Activated CD4-positive, alpha-beta memory T cell treated with anti-CD3 and anti-CD28 coated beads for 36 hours (primary cell): ENCODE results near the gene ETV4. TPM values are rescaled to one million over a fixed set of nuclear protein-coding genes. Genes with fewer than 3 reads are reported as not detected.
A peak's percentile ranks its signal among the peaks of the same experiment; 100 is the strongest.

Experiments
- CTCF ChIA-PET: fragments of 350-600 bp; sonication (Branson Sonifier 250); formaldehyde crosslinking; loops from one replicate; lab custom pipeline; 2021; ENCODE audit warnings: antibody characterized with exemption, inconsistent platforms; lab: Charles Lee
- POLR2A ChIA-PET: fragments of 350-600 bp; sonication (Branson Sonifier 250); formaldehyde crosslinking; loops from one replicate; lab custom pipeline; 2021; ENCODE audit warnings: antibody characterized with exemption; lab: Charles Lee
- DNase-seq: peaks from one replicate; pipeline ENCODE4 v3.0.0-alpha.2; 2020
- H3K27ac Mint-ChIP-seq: one replicate; pipeline ENCODE4 v1.8.0; 2021; ENCODE audit warnings: mixed read lengths
- H3K27me3 Mint-ChIP-seq: one replicate; pipeline ENCODE4 v1.8.0; 2021; ENCODE audit warnings: mixed read lengths
- H3K36me3 Mint-ChIP-seq: one replicate; pipeline ENCODE4 v1.8.0; 2021; ENCODE audit warnings: mixed read lengths
- H3K4me1 Mint-ChIP-seq: one replicate; pipeline ENCODE4 v1.8.0; 2021; ENCODE audit warnings: low read depth, mixed read lengths
- H3K4me3 Mint-ChIP-seq: one replicate; pipeline ENCODE4 v1.8.0; 2021; ENCODE audit warnings: mild to moderate bottlenecking, mixed read lengths
- H3K9me3 Mint-ChIP-seq: one replicate; pipeline ENCODE4 v1.8.0; 2021; ENCODE audit warnings: mixed read lengths
- intact Hi-C: fragments of 100-400 bp; cut with micrococcal nuclease; formaldehyde crosslinking; loops from one replicate; pipeline ENCODE4 v1.15.1; 2023
- total RNA-seq, 2 experiments: library from RNA; stranded (reverse); gene quantifications; one replicate each; pipeline ENCODE4 v1.2.3, GENCODE V29; 2021

The ETV4 gene
- total RNA-seq, 2 experiments from 2014 or later, result 2.7 to 4.2 TPM

DNA sequence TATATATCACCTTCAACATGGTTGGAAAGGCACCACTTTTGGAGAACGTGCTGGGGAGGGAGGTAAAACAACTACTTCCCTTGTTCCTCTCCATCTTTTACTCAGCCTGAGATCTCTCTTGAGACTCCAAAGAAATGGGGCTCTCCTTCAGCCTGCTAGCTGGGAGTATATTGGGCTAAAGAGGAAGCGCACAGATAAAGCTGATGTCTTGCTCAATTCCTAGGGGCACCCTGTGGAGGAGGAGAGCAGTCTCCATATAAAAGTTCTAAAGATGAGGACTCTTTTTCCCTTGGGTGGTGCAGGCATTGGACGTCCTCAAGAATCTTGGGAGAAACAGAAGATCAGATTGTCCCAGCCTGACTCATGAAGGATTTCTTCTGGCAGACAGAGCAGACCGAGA is 4.6 kb upstream of the ETV4 start:
- no peaks in the 10 kb centered on the region for H3K36me3 Mint-ChIP-seq
- ChIA-PET POLR2A (no interaction called here), CTCF (no interaction called here)
- H3K27ac Mint-ChIP-seq, result no peak overlapping the region
- no peak for DNase-seq
- H3K4me3 Mint-ChIP-seq, result no peak overlapping the region
- peaks cover 40% of the 10 kb centered on the region for H3K27me3 Mint-ChIP-seq
- intact Hi-C loops, result no loop called here
- H3K9me3 Mint-ChIP-seq, result no peaks in the 10 kb centered on the region
- H3K4me1 Mint-ChIP-seq, result peaks cover 14% of the 10 kb centered on the region

DNA sequence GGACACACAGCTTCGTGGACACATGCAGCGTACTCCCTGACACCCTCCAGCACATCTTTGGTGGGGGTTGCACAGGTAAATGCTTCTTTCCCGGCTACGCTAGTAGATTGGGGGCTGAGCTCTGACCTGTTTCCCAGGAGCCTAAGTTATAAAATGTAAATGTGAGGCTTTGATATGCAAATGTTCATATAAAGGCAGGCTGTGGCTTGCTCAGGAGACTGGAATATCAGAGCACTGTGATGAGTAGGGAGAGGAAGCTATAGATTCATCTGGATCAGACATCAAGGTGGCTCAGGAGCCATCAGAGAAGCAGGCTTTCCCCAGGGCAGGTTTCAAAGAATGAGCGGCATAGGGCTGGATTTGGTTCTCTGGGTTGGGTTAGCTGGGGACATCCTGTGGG is 3.4 kb upstream of the ETV4 start:
- H3K36me3 Mint-ChIP-seq, result peaks cover 1% of the 10 kb centered on the region
- no peaks in the 10 kb centered on the region for H3K9me3 Mint-ChIP-seq
- H3K27ac Mint-ChIP-seq, result no peak overlapping the region
- CTCF ChIA-PET, result no interaction called here
- peaks cover 45% of the 10 kb centered on the region for H3K27me3 Mint-ChIP-seq
- intact Hi-C loops, result no loop called here
- H3K4me1 Mint-ChIP-seq, result peaks cover 19% of the 10 kb centered on the region
- no peak for DNase-seq
- POLR2A ChIA-PET, result no interaction called here
- H3K4me3 Mint-ChIP-seq, result no peak overlapping the region

DNA sequence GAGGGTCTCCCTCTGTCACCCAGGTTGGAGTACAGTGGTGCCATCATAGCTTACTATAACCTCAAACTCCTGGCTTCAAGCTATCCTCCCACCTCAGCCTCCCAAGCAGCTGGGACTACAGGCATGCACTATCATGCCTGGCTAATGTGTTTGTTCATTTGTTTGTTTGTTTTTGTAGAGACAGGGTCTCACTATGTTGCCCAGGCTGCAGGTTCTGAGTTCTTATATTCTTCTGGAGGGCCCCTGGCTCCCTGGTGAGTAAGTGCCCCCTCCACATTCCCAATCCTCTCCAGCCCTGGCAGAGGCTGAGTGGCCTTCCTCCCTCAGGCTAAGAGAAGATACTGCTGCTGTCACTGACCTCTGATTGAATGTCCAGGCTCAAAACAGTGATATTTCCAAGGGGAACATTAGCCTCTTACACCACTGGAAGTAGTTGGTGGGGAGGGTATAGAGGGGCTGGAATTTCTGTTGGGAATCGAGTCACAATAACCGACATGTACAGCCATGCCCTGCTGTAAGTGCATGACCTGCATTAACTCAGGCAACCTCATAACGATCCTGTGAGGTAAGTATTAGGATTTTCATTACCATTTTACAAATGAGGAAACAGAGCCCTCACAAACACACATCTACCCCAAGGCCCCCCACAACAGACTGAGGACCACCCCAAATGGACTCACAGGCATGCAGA is 2.7 kb upstream of the ETV4 start:
- ChIA-PET CTCF (no interaction called here), POLR2A (no interaction called here)
- Mint-ChIP-seq H3K36me3 (peaks cover 1% of the 10 kb centered on the region), H3K27me3 (peaks cover 48% of the 10 kb centered on the region), H3K4me1 (peaks cover 19% of the 10 kb centered on the region), H3K4me3 (no peak overlapping the region), H3K9me3 (no peaks in the 10 kb centered on the region), H3K27ac (no peak overlapping the region)
- intact Hi-C loops, result no loop called here
- no peak for DNase-seq

DNA sequence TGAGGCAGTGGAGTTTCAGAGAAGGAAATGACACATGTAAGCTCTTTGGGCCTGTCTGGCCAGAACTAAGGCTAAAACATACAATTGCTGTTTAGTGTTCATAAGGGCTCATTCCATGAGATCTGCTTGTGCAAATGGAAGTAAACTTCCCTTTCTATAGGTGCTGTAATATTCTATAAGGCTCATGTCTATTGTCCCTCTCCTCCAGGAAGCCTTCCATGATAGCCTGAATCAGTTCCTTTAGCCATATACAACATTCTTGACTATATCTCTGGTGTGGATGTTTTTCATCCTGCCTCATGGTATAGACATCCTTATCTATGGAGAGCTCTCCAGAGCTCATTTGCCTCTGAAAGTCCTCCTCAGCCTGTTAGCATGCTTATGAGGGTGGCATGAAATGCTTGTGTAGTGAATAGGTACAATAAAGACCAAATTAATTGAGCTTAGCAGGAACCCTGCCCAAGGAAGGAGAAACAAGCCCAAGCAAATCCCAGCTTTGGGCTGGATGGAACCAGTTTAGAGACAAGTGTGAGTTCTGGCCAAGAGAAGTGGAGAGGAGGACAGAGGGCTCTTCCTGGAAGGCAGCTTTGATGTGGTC is 1.6 kb upstream of the ETV4 start:
- Mint-ChIP-seq H3K36me3 (peaks cover 1% of the 10 kb centered on the region), H3K27ac (no peak overlapping the region), H3K9me3 (no peaks in the 10 kb centered on the region), H3K27me3 (peaks cover 49% of the 10 kb centered on the region), H3K4me1 (peaks cover 19% of the 10 kb centered on the region), H3K4me3 (no peak overlapping the region)
- intact Hi-C loops, result no loop called here
- ChIA-PET POLR2A (no interaction called here), CTCF (interaction anchor here (1.1 to 1.7 kb wide), 5 partner anchors 15 to 154 kb away, joined by 3 to 5 read pairs (median 4); partner anchors contain the start of gene DHX8)
- no peak for DNase-seq

DNA sequence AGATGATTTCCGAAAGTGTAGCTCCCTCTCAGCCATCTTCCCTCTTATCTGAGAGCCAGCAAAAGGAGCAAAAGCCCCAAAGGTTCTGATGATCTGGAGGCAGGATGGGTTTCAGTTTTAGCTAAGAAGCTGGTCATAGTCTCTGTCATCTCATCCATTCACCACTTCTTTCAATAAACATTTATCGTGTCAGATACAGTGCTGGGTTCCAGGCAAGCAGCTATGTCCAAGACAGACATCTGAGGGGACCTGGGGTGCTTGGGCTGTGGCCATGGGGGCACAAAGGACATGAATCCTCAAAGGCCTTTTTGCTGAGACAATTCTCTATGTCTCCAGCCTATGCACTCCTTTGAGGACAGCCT is 1.0 kb upstream of the ETV4 start:
- peaks cover 54% of the 10 kb centered on the region for H3K27me3 Mint-ChIP-seq
- peaks cover 19% of the 10 kb centered on the region for H3K4me1 Mint-ChIP-seq
- CTCF ChIA-PET, result interaction anchor here (1.1 to 1.7 kb wide), 7 partner anchors 16 to 153 kb away, joined by 3 to 7 read pairs (median 4); partner anchors contain the start of gene DHX8
- no peak overlapping the region for H3K27ac Mint-ChIP-seq
- no peak for DNase-seq
- peak overlapping the region; percentile 87 for H3K4me3 Mint-ChIP-seq
- POLR2A ChIA-PET, result interaction anchor here (0.7 kb wide), 1 partner anchor 179 kb away, joined by 3 read pairs; no protein-coding TSS in a partner anchor
- intact Hi-C loops, result no loop called here
- no peaks in the 10 kb centered on the region for H3K9me3 Mint-ChIP-seq
- H3K36me3 Mint-ChIP-seq, result peaks cover 1% of the 10 kb centered on the region

DNA sequence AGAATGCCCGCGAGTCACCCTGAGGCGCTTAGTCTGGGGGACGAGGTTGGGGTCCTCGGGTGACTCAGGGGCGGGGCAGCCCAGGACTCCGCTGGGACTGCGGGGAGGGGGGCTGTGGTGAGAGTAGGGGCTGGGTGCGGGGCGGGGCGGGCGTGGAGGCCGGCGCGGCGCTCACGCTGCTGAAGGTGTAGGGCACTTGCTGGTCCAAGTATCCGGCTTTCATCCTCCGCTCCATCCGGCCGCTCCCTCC is 832 bp downstream of the ETV4 start:
- peaks cover 50% of the 10 kb centered on the region for H3K27me3 Mint-ChIP-seq
- H3K27ac Mint-ChIP-seq, result no peak overlapping the region
- no peak for DNase-seq
- ChIA-PET POLR2A (interaction anchor here (0.6 kb wide), 1 partner anchor 62 kb away, joined by 3 read pairs; no protein-coding TSS in a partner anchor), CTCF (no interaction called here)
- intact Hi-C loops, result no loop called here
- H3K9me3 Mint-ChIP-seq, result no peaks in the 10 kb centered on the region
- H3K4me3 Mint-ChIP-seq, result peak overlapping the region; percentile 87
- peaks cover 1% of the 10 kb centered on the region for H3K36me3 Mint-ChIP-seq
- H3K4me1 Mint-ChIP-seq, result peaks cover 19% of the 10 kb centered on the region

DNA sequence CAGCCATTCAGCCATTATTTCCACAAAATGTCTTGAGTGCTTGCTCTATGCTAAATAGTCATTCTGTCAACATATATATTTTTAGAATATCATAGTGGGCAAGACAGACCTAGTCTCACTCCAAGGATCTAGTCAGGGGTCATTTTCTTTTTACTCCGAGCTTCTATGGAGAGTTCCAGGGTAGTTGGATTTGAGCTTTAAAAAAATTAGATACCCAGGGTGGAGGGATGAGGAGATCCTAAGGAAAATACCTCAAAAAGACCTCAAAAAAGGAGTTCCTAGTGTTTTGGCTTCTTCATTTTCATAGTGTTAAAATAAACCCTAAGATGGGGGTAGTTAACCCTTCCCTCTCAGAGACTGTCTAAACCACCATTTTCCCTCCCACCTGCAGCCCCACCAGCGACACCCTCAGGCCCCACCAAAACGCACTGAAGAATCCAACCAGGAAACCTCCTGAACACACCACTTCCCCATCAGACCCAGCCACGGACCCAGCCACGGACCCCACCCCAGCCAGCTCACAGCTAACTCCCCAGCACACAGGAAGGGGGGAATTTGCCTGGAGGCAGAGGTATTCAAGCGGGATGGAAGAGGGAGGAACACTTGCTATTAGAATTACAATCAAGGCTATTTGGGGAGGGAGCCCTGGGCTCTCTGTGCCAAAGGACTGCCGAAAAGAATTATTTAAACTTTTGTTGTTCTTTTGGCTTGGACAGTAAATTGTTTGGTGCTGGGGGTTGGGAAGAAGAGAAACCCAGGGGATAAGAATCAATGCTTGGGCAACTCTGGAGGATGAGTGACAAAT is 2.2 kb downstream of the ETV4 start:
- no peak overlapping the region for H3K27ac Mint-ChIP-seq
- POLR2A ChIA-PET, result no interaction called here
- CTCF ChIA-PET, result no interaction called here
- peaks cover 19% of the 10 kb centered on the region for H3K4me1 Mint-ChIP-seq
- DNase-seq, result no peak
- H3K4me3 Mint-ChIP-seq, result no peak overlapping the region
- no peaks in the 10 kb centered on the region for H3K9me3 Mint-ChIP-seq
- H3K36me3 Mint-ChIP-seq, result peaks cover 1% of the 10 kb centered on the region
- H3K27me3 Mint-ChIP-seq, result peaks cover 43% of the 10 kb centered on the region
- intact Hi-C loops, result no loop called here

DNA sequence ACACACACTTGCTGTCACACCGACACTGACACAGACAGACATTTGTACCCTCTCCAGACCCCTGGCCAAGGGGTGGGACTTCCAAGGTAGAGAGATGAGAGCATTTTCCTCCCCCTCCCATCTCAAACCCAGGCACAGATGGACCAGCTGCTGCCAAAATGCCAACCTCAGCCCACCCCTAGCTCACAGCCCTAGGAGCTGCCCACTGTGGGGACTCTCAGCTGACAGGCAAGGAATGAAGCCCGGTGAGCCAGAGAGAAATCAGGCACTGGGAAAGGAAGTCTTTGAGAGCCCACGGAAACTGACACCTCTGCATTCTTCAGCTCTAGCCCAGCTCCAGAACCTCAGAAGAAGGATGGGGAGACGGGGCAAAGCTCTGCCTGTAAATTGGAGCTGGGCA is 2.8 kb downstream of the ETV4 start:
- intact Hi-C loops, result no loop called here
- peaks cover 1% of the 10 kb centered on the region for H3K36me3 Mint-ChIP-seq
- H3K4me3 Mint-ChIP-seq, result no peak overlapping the region
- H3K27ac Mint-ChIP-seq, result no peak overlapping the region
- DNase-seq, result no peak
- peaks cover 19% of the 10 kb centered on the region for H3K4me1 Mint-ChIP-seq
- no peaks in the 10 kb centered on the region for H3K9me3 Mint-ChIP-seq
- peaks cover 38% of the 10 kb centered on the region for H3K27me3 Mint-ChIP-seq
- POLR2A ChIA-PET, result no interaction called here
- CTCF ChIA-PET, result interaction anchor here (1.0 kb wide), 1 partner anchor 33 kb away, joined by 3 read pairs; no protein-coding TSS in a partner anchor

DNA sequence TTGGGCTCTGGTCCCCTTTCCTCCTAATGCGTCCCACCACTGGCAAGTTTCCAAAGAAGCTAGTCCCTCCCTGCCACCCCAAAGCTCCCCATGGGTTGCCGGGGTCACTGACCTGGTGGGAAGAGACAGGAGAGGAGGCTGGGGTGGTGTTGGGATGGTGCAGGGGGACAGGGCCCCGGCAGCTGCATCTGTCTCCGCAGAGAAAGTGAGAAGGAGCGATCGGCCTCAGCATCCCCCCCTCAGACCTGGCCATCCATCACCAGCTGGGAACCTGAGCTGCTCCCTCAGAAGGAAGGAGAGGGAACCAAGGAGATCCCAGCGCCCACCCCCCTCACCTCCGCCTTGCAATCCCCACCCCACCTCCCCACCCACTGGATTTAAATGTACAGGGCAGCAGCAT is 3.3 kb downstream of the ETV4 start:
- no peak overlapping the region for H3K27ac Mint-ChIP-seq
- no peak overlapping the region for H3K4me3 Mint-ChIP-seq
- POLR2A ChIA-PET, result no interaction called here
- no peak for DNase-seq
- intact Hi-C loops, result no loop called here
- peaks cover 1% of the 10 kb centered on the region for H3K36me3 Mint-ChIP-seq
- peaks cover 36% of the 10 kb centered on the region for H3K27me3 Mint-ChIP-seq
- no peaks in the 10 kb centered on the region for H3K9me3 Mint-ChIP-seq
- CTCF ChIA-PET, result interaction anchor here (1.0 kb wide), 1 partner anchor 34 kb away, joined by 3 read pairs; no protein-coding TSS in a partner anchor
- H3K4me1 Mint-ChIP-seq, result peaks cover 19% of the 10 kb centered on the region

DNA sequence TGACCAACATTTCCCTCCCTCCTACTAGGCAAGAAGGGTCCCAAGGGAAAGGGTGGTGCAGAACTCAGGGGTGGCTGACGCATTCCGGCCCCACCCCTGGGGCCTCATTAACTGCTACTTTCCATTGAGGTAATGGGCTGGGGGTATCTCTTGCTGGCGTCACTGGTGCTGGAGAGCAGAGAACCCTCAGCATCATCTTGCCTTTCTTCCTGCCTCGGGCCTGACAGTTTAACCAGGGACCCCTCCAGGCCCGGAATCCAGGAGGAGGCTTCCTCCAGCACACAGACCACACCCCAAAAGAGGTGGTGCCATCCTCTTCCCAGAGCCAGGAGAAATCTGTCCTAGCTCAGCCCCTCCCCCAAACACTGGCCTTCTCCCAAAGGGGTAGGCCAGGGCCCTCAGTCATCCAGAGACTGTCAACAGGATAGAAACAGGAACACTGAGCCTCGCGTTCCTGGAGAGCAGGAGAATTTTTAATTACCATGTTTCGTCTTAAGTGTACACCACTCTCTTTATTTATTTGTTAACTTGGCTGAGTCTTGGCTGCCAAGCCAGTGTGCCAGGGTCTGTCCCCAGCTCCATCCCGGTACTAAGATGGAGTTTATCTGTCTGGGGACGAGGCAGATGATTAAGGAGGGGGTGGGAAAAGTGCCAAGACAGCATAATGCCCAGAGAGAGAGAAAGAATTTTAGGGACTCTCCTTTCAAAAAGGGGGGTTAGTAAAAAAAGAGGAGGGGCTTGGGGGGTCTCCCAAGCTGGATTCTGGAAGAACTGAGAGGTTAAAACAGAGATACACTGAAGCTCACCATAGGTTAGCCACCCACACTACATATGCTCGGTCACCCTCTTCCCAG is 5.1 kb downstream of the ETV4 start:
- POLR2A ChIA-PET, result no interaction called here
- CTCF ChIA-PET, result interaction anchor here (1.6 kb wide), 1 partner anchor 305 kb away, joined by 3 read pairs; no protein-coding TSS in a partner anchor
- no peak overlapping the region for H3K27ac Mint-ChIP-seq
- H3K27me3 Mint-ChIP-seq, result peaks cover 23% of the 10 kb centered on the region
- intact Hi-C loops, result no loop called here
- peaks cover 10% of the 10 kb centered on the region for H3K4me1 Mint-ChIP-seq
- no peak overlapping the region for H3K4me3 Mint-ChIP-seq
- H3K36me3 Mint-ChIP-seq, result peaks cover 1% of the 10 kb centered on the region
- H3K9me3 Mint-ChIP-seq, result no peaks in the 10 kb centered on the region
- DNase-seq, result no peak

DNA sequence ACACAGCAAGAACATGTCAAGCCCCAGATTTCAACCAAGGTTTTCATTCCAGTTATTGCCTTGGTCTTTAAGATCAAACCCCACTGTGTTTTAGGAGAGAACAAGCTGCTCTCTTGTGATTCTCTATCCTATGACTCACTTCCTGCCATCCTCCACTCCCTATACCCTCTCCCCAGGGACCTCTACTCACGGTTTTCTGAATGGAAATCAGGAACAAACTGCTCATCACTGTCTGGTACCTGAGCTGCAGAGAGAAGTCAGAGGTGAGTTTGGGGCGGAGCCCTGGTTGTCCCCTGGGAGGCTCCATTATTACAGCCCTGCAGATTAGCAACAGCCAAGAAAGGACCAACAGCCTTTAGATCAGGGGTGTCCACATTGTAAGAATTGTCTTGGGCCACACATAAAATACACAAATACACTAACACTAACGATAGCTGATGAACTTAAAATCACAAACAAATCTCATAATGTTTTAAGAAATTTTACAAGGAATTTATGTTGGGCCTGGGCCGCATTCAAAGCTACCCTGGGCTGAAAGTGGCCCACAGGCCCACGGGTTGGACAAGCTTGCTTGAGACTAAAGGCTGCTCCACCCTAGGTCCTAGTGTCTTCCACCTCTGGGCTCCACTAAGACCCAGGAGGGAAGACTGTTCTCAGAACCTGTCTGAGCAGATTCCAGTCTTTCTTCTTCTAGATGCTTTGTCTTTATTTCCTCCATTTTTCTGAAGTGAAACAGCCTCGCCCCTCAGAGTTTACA is 9.7 kb downstream of the ETV4 start:
- ChIA-PET CTCF (interaction anchor here (1.0 kb wide), 1 partner anchor 40 kb away, joined by 3 read pairs; no protein-coding TSS in a partner anchor), POLR2A (no interaction called here)
- DNase-seq, result no peak
- Mint-ChIP-seq H3K36me3 (no peaks in the 10 kb centered on the region), H3K9me3 (no peaks in the 10 kb centered on the region), H3K4me1 (peaks cover 7% of the 10 kb centered on the region), H3K27me3 (no peaks in the 10 kb centered on the region), H3K27ac (no peak overlapping the region), H3K4me3 (no peak overlapping the region)
- intact Hi-C loops, result no loop called here
